Endometrial microvascular endothelial cells (primary cell): Measurements from ENCODE around the gene EXOC2. TPM values are rescaled to one million over a fixed set of nuclear protein-coding genes. Genes with fewer than 3 reads are reported as not detected.

Experiments
- in situ Hi-C: cut with HindIII; loops from 2 replicates; pipeline ENCODE4 v1.10.0; 2017; ENCODE audit warnings: low sequenced_read_pairs, low pct_unique_long_range_greater_than_20kb; ENCODE audit errors: inconsistent ontology term
- total RNA-seq: library from RNA; depleted of rRNA; stranded (reverse); fragments of >200 nt; gene quantifications from one replicate; pipeline ENCODE4 v1.2.3, GENCODE V29; 2015; ENCODE audit errors: inconsistent ontology term

EXOC2 gene
- total RNA-seq, 1 donor from 2014 or later: 59.8 TPM

DNA sequence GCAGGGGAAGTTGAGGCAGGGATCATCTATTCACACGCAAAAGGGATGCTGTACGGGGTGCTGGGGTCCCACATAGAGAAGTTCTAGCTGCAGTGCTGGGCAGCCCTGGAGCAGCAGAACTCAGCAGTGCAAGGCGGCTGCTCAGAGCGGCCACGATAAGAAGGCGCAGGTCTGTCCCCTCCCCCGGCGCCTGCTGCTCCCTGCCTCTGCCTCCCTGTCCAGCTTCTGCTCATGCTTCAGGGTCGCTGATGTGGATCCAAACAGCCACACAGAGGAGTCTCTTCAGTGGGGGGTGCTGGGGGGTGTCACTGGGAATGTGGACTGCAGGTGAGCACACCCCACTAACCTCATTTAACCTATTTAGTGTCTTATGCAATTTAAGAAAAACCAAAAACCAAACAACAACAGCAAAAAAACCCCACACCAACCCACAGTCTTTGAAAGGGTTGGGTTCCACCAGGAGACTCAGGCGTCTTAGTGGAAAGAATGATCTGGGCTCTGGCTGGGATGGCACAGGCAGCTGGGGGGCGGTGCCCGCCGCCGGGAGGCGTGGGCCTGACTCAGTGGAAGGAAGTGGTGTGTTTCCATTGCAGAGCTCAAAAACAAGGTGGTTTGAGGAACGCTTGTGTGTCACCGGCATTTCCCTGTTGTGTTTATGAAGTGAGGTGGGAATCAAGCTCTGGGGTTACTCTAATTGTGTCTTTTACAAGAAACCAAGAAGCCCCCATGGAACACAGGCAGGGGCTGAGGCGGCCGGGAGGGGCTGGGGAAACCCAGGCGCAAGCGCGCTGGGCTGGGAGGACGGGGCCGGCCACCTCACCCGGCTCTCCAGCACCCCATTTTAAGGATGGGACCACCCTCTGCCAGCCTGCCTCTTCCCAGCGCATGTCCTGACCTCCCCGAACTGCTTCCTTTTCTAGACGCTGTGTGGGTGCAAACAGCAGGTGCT lies 246.2 kb downstream of the EXOC2 start:
- in situ Hi-C loops: no loop called here

DNA sequence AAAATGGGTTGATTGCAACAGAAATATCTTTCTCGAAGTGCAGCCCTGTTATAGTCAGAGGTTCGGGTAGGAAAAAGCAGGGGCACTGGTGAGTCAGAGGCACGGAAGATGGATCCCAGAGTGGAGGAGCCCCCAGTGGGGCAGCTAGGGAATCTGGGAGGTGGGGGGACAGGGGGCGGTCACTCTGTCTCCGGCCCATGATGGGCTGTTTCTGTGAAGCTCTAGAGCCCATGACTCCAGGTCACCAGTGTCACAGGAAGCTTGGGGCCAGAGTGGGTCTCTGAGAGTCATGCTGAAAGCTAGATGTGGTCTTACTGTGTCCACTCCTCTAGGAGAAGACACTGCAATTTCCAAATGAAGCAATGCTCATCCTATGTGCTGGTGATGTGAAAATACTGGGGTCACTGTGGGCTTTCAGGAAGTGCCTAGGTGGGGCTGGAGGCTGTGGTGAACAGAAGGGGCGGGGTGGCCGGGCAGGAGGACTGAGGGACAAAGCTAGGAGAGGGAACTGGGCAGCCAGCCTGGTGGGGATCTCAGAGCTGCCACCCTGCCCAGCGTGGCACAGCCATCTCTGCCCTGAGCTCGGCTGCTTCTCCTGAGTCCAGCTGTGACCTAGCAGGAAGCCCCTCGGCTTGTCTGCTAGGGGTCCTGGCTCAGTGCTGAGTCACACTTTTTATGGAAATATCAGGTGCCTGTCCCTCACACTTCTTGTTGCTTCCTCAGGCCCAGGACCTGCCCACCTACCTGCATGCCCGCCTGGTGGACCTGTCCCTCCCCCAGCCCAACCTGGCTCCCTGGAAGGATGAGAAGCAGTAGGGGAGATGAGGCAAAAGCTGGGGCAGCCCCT lies 247.1 kb downstream of the EXOC2 start:
- in situ Hi-C loops: no loop called here

DNA sequence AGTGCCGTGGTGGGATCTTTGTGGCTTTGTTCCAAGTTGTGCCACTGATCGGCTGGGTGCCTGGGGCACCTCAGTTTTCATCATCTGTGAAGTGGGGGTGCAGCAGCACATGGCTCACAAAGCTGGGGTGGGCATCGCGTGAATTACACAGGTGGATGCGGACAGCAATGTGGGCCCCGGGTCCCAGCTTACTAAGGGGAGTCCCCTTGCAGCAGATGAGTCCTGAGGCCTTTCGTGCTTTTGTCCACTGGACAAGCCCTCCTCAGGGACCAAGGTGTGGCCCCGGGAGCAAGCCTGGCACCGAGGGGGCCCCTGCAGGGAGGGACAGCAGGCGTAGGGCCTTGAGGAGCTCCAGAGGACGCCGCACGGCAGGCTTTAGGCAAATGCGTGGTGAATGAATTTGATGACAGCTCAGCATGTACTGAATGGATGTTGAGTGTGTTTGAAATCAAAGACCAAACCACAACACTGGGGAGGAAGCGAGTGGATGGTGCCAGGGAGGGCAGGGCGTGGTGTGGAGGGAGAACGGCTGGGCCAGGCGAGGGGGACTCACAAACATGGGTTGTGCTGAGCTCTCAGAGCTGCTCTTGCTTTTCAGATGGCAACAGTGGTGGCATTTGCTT lies 248.2 kb downstream of the EXOC2 start:
- in situ Hi-C loops: no loop called here

DNA sequence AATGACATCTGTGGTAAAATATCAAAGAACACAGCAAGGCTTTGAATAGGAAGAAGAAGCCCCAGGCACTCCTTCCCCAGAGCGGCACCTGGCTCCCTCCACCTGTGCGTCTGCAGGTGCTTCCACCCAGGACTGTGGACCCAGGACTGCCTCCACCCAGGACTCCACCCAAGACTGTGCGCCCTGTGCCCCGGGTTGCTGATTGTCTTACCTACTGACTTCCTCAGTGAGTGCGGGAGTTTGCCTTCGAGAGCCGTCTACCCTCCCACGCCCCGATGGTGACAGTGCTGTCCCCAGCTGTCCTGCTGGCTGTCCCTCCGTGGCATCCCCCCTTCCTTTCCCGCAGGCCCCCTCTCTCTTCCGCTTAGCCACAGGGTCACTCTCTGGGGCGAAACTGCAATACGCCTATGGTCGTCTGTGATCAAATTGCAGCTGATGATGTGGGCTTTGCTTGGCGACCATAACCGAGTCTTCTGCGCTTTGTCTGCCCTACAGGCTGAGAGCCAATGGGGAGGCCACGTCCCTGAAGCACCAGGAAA lies 249.2 kb downstream of the EXOC2 start:
- in situ Hi-C loops: no loop called here

DNA sequence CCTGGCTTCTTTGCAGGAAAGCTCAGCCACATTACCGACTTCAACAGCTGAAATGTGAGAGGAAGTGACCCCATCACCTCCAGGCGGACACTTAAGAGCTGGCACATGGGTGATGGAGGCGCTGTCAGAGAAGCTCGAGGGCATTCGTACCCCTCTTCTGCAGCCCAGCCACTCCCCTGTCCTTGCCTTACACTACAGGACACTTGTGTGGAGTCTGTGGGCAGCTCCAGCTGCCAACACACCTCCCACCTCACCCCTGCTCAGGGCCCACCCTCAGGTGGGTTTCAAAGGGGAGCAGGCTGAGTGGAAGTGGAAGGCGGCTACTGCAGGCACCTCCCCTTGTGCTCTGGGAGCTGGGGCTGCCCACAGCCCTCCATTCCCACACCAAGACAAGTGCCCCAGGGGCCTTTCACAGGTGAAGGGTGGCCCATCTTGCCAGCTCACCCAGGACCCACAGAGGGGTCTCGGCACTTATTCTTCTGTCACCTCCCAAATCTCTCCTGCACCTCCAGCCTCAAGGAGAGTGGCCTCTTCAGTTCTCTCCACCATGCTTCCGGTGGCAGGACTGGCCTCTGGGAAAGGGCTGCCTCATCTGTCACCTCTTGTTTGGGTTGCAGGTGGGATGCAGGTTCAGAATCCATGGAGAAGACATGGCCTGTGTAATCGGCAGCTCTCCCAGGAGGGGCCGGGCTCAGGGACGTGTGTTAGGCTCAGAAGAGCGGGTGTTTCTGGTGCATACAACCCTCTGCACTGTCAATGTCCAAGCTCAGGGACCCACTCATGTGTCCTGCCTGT lies 251.6 kb downstream of the EXOC2 start:
- in situ Hi-C loops: no loop called here

DNA sequence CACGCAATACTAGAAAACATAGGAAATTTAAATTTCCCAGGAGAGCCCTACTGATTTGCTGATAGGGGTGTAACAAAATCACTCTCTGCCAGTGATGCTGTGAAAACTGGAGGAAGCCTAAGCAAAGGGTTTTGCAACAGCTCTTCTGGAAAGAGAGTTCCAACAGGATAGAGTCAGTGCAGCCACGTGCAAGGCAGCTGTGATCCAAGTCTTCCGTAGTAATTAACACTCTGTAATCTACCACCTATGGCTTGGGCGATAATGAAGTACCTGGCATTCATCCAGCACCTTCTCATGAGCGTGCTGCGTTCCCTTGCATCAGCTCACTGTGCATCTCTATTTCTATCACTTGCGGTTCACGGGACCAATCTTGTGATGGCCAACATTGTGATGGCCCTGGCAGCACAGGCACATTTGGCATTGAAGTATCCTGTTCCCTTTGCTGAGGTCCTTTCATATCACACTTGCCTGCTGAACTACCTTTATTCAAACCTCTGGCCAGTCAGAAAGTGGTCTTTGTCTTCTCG lies 253.2 kb downstream of the EXOC2 start:
- in situ Hi-C loops: no loop called here

DNA sequence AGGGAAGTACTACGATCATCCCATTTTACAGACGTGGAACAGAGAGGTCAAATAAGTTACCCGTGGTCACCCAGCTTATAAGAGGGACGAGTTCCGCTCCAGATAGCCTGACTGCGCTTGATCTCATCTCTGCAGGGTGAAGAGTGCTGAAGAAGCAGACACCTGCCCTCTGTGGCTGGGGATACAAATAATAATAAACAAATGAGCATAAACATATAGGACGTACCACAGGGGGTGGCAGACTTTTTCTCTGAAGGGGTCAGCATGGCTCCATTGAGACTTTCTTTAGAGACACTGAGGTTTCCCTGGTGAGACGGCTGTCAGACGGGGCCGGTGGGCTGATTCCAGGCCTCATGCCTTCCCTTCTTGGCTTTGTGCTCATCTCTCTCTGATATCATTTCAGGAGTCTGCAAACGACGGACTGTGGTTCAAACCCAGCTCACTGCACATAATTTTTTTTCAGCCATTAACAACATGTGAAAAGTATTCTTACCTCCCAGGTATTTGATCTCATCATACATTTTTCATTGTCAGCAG lies 254.2 kb downstream of the EXOC2 start:
- in situ Hi-C loops: no loop called here

DNA sequence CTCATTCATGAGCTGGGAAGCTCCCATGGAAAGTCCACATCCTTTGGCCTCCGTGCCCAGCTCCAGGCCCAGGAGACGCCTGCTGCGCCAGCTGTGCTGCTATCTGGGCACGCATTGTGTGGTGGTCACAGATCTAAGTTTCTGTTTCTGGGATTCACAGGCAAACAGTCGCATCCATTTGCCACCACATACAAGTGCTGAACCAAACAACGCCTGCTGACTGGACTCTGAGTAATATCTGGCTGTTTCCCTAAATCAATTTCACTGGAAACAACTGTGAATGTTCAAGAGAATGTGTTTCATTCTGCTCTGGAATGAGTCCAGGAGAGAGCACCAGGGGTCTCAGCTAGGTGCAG lies 255.9 kb downstream of the EXOC2 start:
- in situ Hi-C loops: no loop called here

DNA sequence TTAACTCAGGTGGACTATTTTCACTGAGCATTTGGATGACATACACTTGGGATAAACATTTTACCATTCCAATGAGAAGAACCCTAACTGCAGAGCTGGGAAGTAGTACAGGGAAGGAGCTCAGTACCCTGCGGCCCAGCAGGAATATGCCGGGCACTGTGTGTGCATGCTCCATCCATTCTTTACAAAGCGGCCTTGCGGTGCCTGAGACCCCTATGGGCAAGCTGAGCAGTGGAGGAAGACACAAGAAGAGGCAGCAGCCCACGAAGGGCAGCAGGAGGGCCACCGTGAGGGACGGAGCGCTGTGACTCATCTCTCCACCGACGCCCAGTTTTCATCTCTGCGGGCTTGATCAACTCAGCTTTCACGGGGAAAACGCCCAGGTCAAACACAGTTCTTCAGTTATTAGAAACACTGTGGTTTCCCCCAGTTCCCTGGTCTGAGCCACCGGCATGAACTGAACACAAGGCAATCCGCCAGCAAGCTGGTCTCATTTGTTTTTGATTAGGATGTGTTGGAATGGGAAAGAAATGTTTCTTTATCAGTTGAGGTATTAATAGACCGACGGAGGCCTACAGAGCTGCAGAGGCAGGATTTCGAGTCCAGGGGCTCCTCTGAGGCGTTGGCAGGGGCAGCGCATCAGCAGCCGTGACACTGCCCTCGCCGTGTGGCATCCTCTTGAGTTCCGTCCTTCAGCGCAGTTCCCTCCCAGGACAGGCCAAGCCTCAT lies 256.5 kb downstream of the EXOC2 start:
- in situ Hi-C loops: no loop called here

DNA sequence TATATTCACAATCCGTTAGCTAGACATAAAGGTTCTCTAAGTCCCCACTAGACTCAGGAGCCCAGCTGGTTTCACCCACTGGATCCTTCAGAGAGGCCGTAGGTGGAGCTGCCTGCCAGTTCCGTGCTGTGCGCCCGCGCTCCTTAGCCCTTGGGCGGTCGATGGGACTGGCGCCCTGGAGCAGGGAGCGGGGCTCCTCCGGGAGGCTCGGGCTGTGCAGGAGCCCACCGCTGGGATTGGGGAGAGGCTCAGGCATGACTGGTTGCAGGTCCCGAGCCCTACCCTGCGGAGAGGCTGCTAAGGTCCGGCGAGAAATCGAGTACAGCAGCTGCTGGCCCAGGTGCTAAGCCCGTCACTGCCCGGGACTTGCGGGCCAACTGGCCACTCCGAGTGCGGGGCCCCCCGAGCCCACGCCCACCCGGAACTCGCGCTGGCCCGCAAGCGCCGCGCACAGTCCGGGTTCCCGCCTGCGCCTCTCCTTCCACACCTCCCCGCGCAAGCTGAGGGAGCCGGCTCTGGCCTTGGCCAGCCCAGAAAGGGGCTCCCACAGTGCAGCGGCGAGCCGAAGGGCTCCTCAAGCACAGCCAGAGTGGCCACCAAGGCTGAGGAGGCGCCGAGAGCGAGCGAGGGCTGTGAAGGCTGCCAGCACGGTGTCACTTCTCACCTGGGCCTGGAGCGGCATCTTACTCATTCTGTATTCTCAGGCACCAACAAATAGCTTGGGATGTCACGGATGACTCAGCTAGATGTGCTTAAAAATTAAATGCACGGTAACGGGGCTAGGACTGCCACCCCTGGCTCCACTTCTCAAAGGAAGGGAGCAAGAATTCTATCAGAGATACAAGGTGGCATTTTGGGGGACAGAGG lies 257.3 kb downstream of the EXOC2 start:
- in situ Hi-C loops: no loop called here

Other genes with a start within 250 kb of the EXOC2 start
- not detected for gene HUS1B, start 36.0 kb downstream of the EXOC2 start, total RNA-seq